Measurements from ENCODE around the gene TUBGCP3. TPM values are rescaled to one million over a fixed set of nuclear protein-coding genes. Genes with fewer than 3 reads are reported as not detected.
A peak's percentile ranks its signal among the peaks of the same experiment; 100 is the strongest.

The TUBGCP3 gene
- total RNA-seq, 3 donors from 2014 or later (not counting 1 experiment from before 2014, with no cell fraction given), result 43.0 to 57.9 (median 53.6) TPM

DNA sequence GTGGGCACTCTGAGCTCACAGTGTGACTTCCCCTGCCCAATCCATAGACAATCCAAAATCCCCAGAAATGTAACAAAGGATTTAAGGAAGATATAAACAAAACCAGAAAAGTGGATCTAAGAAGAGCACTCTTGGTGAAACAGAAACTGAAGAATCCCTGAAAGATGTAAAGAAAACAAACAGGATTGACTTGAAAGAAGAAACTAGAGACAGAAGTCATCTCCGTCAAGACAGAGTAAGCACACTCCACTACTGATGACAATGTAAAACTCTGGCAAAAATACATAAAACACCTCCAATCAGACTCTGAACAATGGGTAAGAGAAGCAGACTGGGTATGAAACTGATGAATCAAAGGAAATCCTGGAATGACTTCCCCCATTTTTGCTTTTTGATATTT lies 13.5 kb downstream of the TUBGCP3 start:
- Mint-ChIP-seq H3K27me3 (ENCODE audit: low read depth in 2 of 2) (no peaks in the 10 kb centered on the region), H3K4me1 (peaks cover 51 to 70% of the 10 kb centered on the region in 2 donors), H3K36me3 (no peaks in the 10 kb centered on the region), H3K9me3 (peaks cover 0 to 2% of the 10 kb centered on the region in 2 donors), H3K4me3 (no peak overlapping the region), H3K27ac (peak overlapping the region in 1 of 2 donors; percentile 63)
- peaks cover 8% of the 10 kb centered on the region for H3K4me1 ChIP-seq (ENCODE audit: control insufficient read depth, insufficient read depth, low read length)
- DNase-seq, result no peak
- no peak for ATAC-seq
- intact Hi-C loops (cut with micrococcal nuclease), result no loop called here
- H3K36me3 ChIP-seq (ENCODE audit: control insufficient read depth, insufficient read depth, low read length), result no peaks in the 10 kb centered on the region
- H3K27me3 ChIP-seq (ENCODE audit: control insufficient read depth, insufficient read depth, low read length), result no peaks in the 10 kb centered on the region
- WGBS (ENCODE audit: insufficient coverage), result no CpG with 5 or more reads among the region's 1 CpG
- H3K27ac ChIP-seq (ENCODE audit: low read length), result no peak overlapping the region
- H3K9me3 ChIP-seq (ENCODE audit: control insufficient read depth, insufficient read depth, low read length), result no peaks in the 10 kb centered on the region
- TF ChIP-seq, protein P1, sequence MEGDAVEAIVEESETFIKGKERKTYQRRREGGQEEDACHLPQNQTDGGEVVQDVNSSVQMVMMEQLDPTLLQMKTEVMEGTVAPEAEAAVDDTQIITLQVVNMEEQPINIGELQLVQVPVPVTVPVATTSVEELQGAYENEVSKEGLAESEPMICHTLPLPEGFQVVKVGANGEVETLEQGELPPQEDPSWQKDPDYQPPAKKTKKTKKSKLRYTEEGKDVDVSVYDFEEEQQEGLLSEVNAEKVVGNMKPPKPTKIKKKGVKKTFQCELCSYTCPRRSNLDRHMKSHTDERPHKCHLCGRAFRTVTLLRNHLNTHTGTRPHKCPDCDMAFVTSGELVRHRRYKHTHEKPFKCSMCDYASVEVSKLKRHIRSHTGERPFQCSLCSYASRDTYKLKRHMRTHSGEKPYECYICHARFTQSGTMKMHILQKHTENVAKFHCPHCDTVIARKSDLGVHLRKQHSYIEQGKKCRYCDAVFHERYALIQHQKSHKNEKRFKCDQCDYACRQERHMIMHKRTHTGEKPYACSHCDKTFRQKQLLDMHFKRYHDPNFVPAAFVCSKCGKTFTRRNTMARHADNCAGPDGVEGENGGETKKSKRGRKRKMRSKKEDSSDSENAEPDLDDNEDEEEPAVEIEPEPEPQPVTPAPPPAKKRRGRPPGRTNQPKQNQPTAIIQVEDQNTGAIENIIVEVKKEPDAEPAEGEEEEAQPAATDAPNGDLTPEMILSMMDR (IDR thresholded peaks at IDR 0.05), result no peak
- no peak overlapping the region for H3K4me3 ChIP-seq (ENCODE audit: low read length)

DNA sequence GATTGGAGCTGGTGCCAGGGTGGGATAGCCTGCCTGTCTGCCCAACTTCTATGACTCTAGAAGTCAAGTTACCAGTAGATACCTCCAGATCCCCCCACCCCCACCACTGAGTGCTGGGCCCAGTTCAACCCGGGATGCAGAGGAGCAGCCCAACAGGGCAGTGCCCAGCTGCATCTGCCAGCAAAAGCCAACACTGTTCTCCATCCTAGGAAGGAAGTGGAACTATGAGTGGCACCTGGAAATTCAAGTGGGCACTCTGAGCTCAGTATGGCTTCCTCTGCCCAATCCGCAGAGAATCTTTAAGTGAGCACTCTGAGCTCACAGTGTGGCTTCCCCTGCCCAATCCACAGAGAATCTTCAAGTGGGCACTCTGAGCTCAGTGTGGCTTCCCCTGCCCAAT lies 14.2 kb downstream of the TUBGCP3 start:
- Histone ChIP-seq H3K4me1 (ENCODE audit: control insufficient read depth, insufficient read depth, low read length) (peaks cover 8% of the 10 kb centered on the region), H3K4me3 (ENCODE audit: low read length) (no peak overlapping the region), H3K9me3 (ENCODE audit: control insufficient read depth, insufficient read depth, low read length) (no peaks in the 10 kb centered on the region), H3K27me3 (ENCODE audit: control insufficient read depth, insufficient read depth, low read length) (no peaks in the 10 kb centered on the region), H3K36me3 (ENCODE audit: control insufficient read depth, insufficient read depth, low read length) (peaks cover 3% of the 10 kb centered on the region), H3K27ac (ENCODE audit: low read length) (no peak overlapping the region)
- H3K9me3 Mint-ChIP-seq, result peaks cover 0 to 2% of the 10 kb centered on the region in 2 donors
- H3K27ac Mint-ChIP-seq, result no peak overlapping the region
- peaks cover 51 to 65% of the 10 kb centered on the region in 2 donors for H3K4me1 Mint-ChIP-seq
- TF ChIP-seq, protein P1 (IDR thresholded peaks at IDR 0.05), result no peak
- no peak for ATAC-seq
- intact Hi-C loops (cut with micrococcal nuclease), result no loop called here
- no peaks in the 10 kb centered on the region for H3K36me3 Mint-ChIP-seq
- no peak for DNase-seq
- no peaks in the 10 kb centered on the region for H3K27me3 Mint-ChIP-seq (ENCODE audit: low read depth in 2 of 2)
- 90% methylated on average over 2 of the region's 2 CpGs for WGBS (ENCODE audit: insufficient coverage)
- no peak overlapping the region for H3K4me3 Mint-ChIP-seq

DNA sequence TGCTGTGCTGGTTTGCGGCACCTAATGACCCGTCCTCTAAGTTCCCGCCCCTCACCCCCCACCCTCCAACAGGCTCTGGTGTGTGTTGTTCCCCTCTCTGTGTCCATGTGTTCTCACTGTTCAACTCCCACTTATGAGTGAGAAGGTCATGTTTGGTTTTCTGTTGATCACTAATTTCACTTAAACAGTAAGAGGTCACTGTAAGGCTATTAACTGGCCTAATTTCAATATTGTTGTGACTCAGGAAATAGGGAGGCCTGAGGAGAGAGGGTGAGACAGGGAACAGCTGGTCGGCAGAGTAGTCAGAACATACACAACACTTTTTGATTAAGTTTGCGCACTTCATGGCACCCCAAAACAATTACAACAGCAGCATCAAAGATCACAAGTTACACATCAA lies 15.6 kb downstream of the TUBGCP3 start:
- 92% methylated on average over 4 of the region's 5 CpGs for WGBS (ENCODE audit: insufficient coverage)

More for the DNA sequence above, 15.6 kb downstream of the TUBGCP3 start:
- Mint-ChIP-seq H3K27me3 (ENCODE audit: low read depth in 2 of 2) (no peaks in the 10 kb centered on the region), H3K9me3 (no peaks in the 10 kb centered on the region), H3K4me1 (peaks cover 48 to 61% of the 10 kb centered on the region in 2 donors), H3K27ac (peak overlapping the region in 1 of 2 donors; percentile 37), H3K4me3 (no peak overlapping the region), H3K36me3 (no peaks in the 10 kb centered on the region)
- Histone ChIP-seq H3K36me3 (ENCODE audit: control insufficient read depth, insufficient read depth, low read length) (peaks cover 16% of the 10 kb centered on the region), H3K27ac (ENCODE audit: low read length) (no peak overlapping the region), H3K9me3 (ENCODE audit: control insufficient read depth, insufficient read depth, low read length) (no peaks in the 10 kb centered on the region), H3K27me3 (ENCODE audit: control insufficient read depth, insufficient read depth, low read length) (no peaks in the 10 kb centered on the region), H3K4me3 (ENCODE audit: low read length) (no peak overlapping the region), H3K4me1 (ENCODE audit: control insufficient read depth, insufficient read depth, low read length) (peaks cover 8% of the 10 kb centered on the region)
- intact Hi-C loops (cut with micrococcal nuclease), result no loop called here
- ATAC-seq (no peak), DNase-seq (no peak)
- TF ChIP-seq, protein P1 (IDR thresholded peaks at IDR 0.05), result no peak
